ENCODE data around the gene NFAM1.

- no peak for TF ChIP-seq CTCF (IDR thresholded peaks at IDR 0.05)
- TF ChIP-seq EP300 (IDR thresholded peaks at IDR 0.05): no peak
- TF ChIP-seq POLR2AphosphoS5 (IDR thresholded peaks at IDR 0.05): no peak
Measured at GRCh38 chr22:42342426-42343120, 89.6 kb downstream of the NFAM1 start.
